Panc1 (cell line): Measurements from ENCODE around the gene KCNJ12. TPM values are rescaled to one million over a fixed set of nuclear protein-coding genes. Genes with fewer than 3 reads are reported as not detected.

Experiments
- ATAC-seq: fragments of 200-7000 bp; cut with Tn5 transposase; 2 replicates; pipeline ENCODE4 v1.9.1; 2020; ENCODE audit warnings: mild to moderate bottlenecking, moderate library complexity
- BruUV-seq: library from RNA; stranded (reverse); fragments of 400-500 nt; replicated peaks from 2 replicates; lab custom pipeline; 2021; lab: Mats Ljungman, UMichigan
- CTCF ChIA-PET: fragments of 300-600 bp; sonication (Branson Sonifier 250); formaldehyde crosslinking; loops from one replicate; lab custom pipeline; 2022; ENCODE audit warnings: antibody characterized with exemption; lab: Charles Lee
- POLR2A ChIA-PET: fragments of 300-600 bp; sonication (Branson Sonifier 250); formaldehyde crosslinking; loops from one replicate; lab custom pipeline; 2022; ENCODE audit warnings: antibody characterized with exemption; lab: Charles Lee
- DNase-seq: peaks from one replicate; pipeline ENCODE4 v3.0.0-alpha.2; 2010; ENCODE audit warnings: low read depth, low spot score
- H3K27ac ChIP-seq: 2 replicates; pipeline ENCODE4 v1.5.1; 2011; ENCODE audit warnings: mild to moderate bottlenecking, low read length, inconsistent platforms
- H3K27me3 ChIP-seq: fragments of 200-500 bp; sonication (Bioruptor generic); 2 replicates; pipeline ENCODE4 v1.6.0; 2014; ENCODE audit warnings: low read length, inconsistent platforms; ENCODE audit not compliant: control insufficient read depth, insufficient read depth
- H3K36me3 ChIP-seq: fragments of 200-500 bp; sonication (Bioruptor generic); 2 replicates; pipeline ENCODE4 v1.5.1; 2014; ENCODE audit warnings: inconsistent platforms, mild to moderate bottlenecking, low read length, moderate library complexity; ENCODE audit not compliant: control insufficient read depth, insufficient read depth
- H3K4me1 ChIP-seq: 2 replicates; pipeline ENCODE4 v1.5.1; 2011; ENCODE audit warnings: inconsistent platforms, mild to moderate bottlenecking, low read length, moderate library complexity; ENCODE audit not compliant: control insufficient read depth, insufficient read depth
- H3K4me3 ChIP-seq, 2 experiments: 2 replicates each; pipeline ENCODE4 v1.5.1; 2011 to 2012; ENCODE audit warnings: low read depth in 2 of 2, low read length in 2 of 2, mild to moderate bottlenecking in 2 of 2, inconsistent platforms in 1 of 2, moderate library complexity in 1 of 2
- H3K9me3 ChIP-seq: fragments of 200-500 bp; sonication (Bioruptor generic); 2 replicates; pipeline ENCODE4 v1.5.1; 2014; ENCODE audit warnings: low read depth, mild to moderate bottlenecking, inconsistent platforms, low read length, moderate library complexity; ENCODE audit not compliant: control insufficient read depth, insufficient read depth
- CTCF ChIP-seq: fragments of 450-650 bp; IDR thresholded peaks from 2 replicates; pipeline ENCODE4 v1.5.1; 2017; ENCODE audit warnings: mild to moderate bottlenecking
- POLR2AphosphoS5 ChIP-seq: IDR thresholded peaks from 2 replicates; pipeline ENCODE4 v1.6.1; 2012; ENCODE audit warnings: mild to moderate bottlenecking, low read depth, low read length, moderate library complexity
- REST ChIP-seq, 2 experiments: IDR thresholded peaks; 2 replicates each; pipeline ENCODE4 v1.6.1; 2011 to 2012; ENCODE audit warnings: low read depth in 2 of 2, control low read depth in 1 of 2, low read length in 1 of 2, mild to moderate bottlenecking in 1 of 2, moderate library complexity in 1 of 2; ENCODE audit not compliant: insufficient read depth in 1 of 2
- SIN3A ChIP-seq: IDR thresholded peaks from 2 replicates; pipeline ENCODE4 v1.6.1; 2012; ENCODE audit warnings: low read depth, mild to moderate bottlenecking, low read length, moderate library complexity, borderline replicate concordance; ENCODE audit not compliant: insufficient read depth
- TCF7L2 ChIP-seq: IDR thresholded peaks from 2 replicates; pipeline ENCODE4 v1.6.1; 2011; ENCODE audit warnings: mild to moderate bottlenecking, low read depth, low read length, inconsistent platforms
- in situ Hi-C: cut with HindIII; loops from 2 replicates; pipeline ENCODE4 v1.10.0; 2016; ENCODE audit warnings: low sequenced_read_pairs, low pct_unique_long_range_greater_than_20kb
- intact Hi-C: fragments of 100-400 bp; cut with micrococcal nuclease; formaldehyde crosslinking; loops from one replicate; pipeline ENCODE4 v1.10.0; 2022; ENCODE audit not compliant: unreplicated experiment
- total RNA-seq: library from RNA; stranded (reverse); gene quantifications from one replicate; pipeline ENCODE4 v1.2.1, GENCODE V29; 2021; ENCODE audit not compliant: unreplicated experiment

KCNJ12 gene
- total RNA-seq, 1 experiment from 2014 or later: 2.7 TPM

- CTCF ChIA-PET: interaction anchor here (0.6 kb wide), 1 partner anchor 139 kb away, joined by 3 read pairs; no protein-coding TSS in a partner anchor
- no peak for ATAC-seq
- TF ChIP-seq CTCF: no peak
- no peak for TF ChIP-seq REST (IDR thresholded peaks at IDR 0.05; ENCODE audit: insufficient read depth in 1 of 2, low read depth in 2 of 2, low read length in 1 of 2)
- no peak for TF ChIP-seq TCF7L2
- TF ChIP-seq SIN3A: no peak
- TF ChIP-seq POLR2AphosphoS5: no peak
- in situ Hi-C loops: no loop called here
- no peak for DNase-seq
- intact Hi-C loops: no loop called here
- Histone ChIP-seq H3K4me1 (no peaks in the 10 kb centered on the region), H3K27me3 (no peaks in the 10 kb centered on the region), H3K27ac (no peak overlapping the region), H3K9me3 (no peaks in the 10 kb centered on the region), H3K4me3 (no peak overlapping the region), H3K36me3 (no peaks in the 10 kb centered on the region; the same call in 1 of the 2 replicates)
- POLR2A ChIA-PET: no interaction called here
- BruUV-seq: no TSS peak
Observed at GRCh38 chr17:21372256-21372954, 3.8 kb upstream of the KCNJ12 start.

- Histone ChIP-seq H3K9me3 (no peaks in the 10 kb centered on the region), H3K4me1 (no peaks in the 10 kb centered on the region), H3K27ac (no peak overlapping the region), H3K4me3 (no peak overlapping the region), H3K36me3 (no peaks in the 10 kb centered on the region; the same call in 1 of the 2 replicates), H3K27me3 (no peaks in the 10 kb centered on the region)
- ChIA-PET CTCF (interaction anchor here (0.6 kb wide), 1 partner anchor 138 kb away, joined by 3 read pairs; no protein-coding TSS in a partner anchor), POLR2A (no interaction called here)
- DNase-seq (no peak), ATAC-seq (no peak)
- intact Hi-C loops (no loop called here), in situ Hi-C loops (no loop called here)
- TF ChIP-seq POLR2AphosphoS5: no peak
- no peak for TF ChIP-seq REST (IDR thresholded peaks at IDR 0.05; ENCODE audit: insufficient read depth in 1 of 2, low read depth in 2 of 2, low read length in 1 of 2)
- BruUV-seq: no TSS peak
Observed at GRCh38 chr17:21373036-21373435, 3.1 kb upstream of the KCNJ12 start.
